Measurements from ENCODE around the gene BEX2. TPM values are rescaled to one million over a fixed set of nuclear protein-coding genes. Genes with fewer than 3 reads are reported as not detected.

Gene BEX2
- total RNA-seq (2022; extraction: Qiagen RNA extraction) = 7.5 to 13.1 TPM (median 9.6 TPM) in 5 replicates

GRCh38 chrX:103310555-103311398 lies at the start of gene BEX2:
Gene BEX2, minus strand, starts transcription at chrX:103310990. Its CDS starts 1,014 bp downstream, at chrX:103309976.

GRCh38 chrX:103356130-103356798 lies 45.5 kb upstream of the BEX2 start, which contains the start of gene TCEAL9:
Gene TCEAL9, plus strand, starts transcription at chrX:103356506. Its CDS starts 1,179 bp downstream, at chrX:103357685.

DNA sequence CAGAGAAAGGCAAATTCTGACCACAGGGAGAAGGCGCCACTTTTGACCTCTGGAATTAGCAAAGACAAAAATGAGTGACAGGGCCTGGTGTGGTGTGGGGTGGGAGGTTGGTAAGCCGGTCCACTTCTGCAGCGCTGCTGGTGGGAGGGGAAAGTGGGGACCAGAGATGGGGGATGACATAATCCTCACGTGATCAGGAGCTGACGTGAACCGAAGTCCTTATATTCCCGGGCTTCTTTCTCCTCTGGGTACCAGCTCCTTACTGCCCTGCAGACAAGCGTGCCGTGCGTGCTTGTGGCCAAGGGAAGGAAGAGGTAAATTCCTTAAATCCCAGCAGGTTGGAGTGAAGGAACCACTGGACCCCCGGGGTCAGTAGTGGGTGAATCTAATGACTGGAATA lies 19.2 kb upstream of the BEX2 start, which contains the start of gene TCEAL7:
Gene TCEAL7 (plus strand): TSS at position 249 of the 400 bp plus-strand sequence. CDS start 1,165 bp downstream, outside the sequence.

DNA sequence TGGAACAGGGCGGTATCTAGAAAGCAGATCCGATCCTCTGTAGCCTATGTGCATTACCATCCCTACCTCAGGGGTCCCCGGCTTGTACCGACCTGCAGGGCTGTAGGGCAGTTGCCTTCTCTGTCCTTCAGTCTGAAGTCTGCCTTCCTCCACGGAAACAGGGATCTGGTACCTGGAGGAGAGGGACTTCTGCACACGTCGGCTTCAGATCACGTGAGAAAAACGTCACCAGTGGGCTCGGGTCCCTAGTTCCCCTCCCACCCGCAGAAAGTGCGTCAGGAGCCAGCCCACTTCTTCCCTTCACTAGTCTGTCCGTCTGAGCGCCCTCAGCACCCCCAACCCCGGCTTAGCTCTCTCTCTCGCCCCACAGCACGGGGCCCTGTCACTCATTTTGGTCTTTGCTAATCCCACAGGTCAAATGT lies 34.2 kb downstream of the BEX2 start, which contains the start of gene TCEAL5:
Gene TCEAL5 (minus strand): TSS at position 170 of the 422 bp plus-strand sequence. CDS start 2,187 bp downstream, outside the sequence.

Other genes with a start within 250 kb of the BEX2 start
- gene BEX1, start 246.8 kb downstream of the BEX2 start, total RNA-seq (2022; extraction: Qiagen RNA extraction) = not detected in 5 replicates
- 0.15 to 0.17 TPM in 2 of 5 replicates, not detected in the others for gene NXF3, start 217.8 kb downstream of the BEX2 start, total RNA-seq (2022; extraction: Qiagen RNA extraction)
- gene BEX4, start 95.9 kb downstream of the BEX2 start, total RNA-seq (2022; extraction: Qiagen RNA extraction) = 1.5 to 2.5 TPM (median 2.3 TPM) in 5 replicates
- 26.2 to 41.6 TPM (median 30.2 TPM) in 5 replicates for gene TCEAL8, start 55.8 kb downstream of the BEX2 start, total RNA-seq (2022; extraction: Qiagen RNA extraction)
- not detected in 5 replicates for gene TCEAL5, start 34.2 kb downstream of the BEX2 start, total RNA-seq (2022; extraction: Qiagen RNA extraction)
- not detected in 5 replicates for gene TCEAL7, start 19.2 kb upstream of the BEX2 start, total RNA-seq (2022; extraction: Qiagen RNA extraction)
- gene TCEAL9, start 45.5 kb upstream of the BEX2 start, total RNA-seq (2022; extraction: Qiagen RNA extraction) = 82.9 to 166 TPM (median 88.1 TPM) in 5 replicates
- gene BEX3, start 65.5 kb upstream of the BEX2 start, total RNA-seq (2022; extraction: Qiagen RNA extraction) = 242 to 259 TPM (median 246 TPM) in 5 replicates
- gene RAB40A, start 208.5 kb upstream of the BEX2 start, total RNA-seq (2022; extraction: Qiagen RNA extraction) = 0.04 TPM in 1 of 5 replicates, not detected in the others

Measured in A549 treated with CORT108297 at 1 μM for 4 hours (cell line).